Fibroblast of villous mesenchyme (primary cell): ENCODE results near the gene NFILZ. TPM values are rescaled to one million over a fixed set of nuclear protein-coding genes. Genes with fewer than 3 reads are reported as not detected.
A peak's percentile ranks its signal among the peaks of the same experiment; 100 is the strongest.

Experiments used
- DNase-seq: peaks from one replicate; pipeline ENCODE4 v3.0.0-alpha.2; 2010; ENCODE audit warnings: low read depth
- H3K4me3 ChIP-seq: 2 replicates; pipeline ENCODE4 v1.5.1; 2011; ENCODE audit warnings: low read depth, mild to moderate bottlenecking, low read length
- CTCF ChIP-seq: IDR thresholded peaks from 2 replicates; pipeline ENCODE4 v1.5.1; 2012; ENCODE audit warnings: low read depth, mild to moderate bottlenecking, low read length; ENCODE audit not compliant: insufficient read depth
- total RNA-seq: library from RNA; depleted of rRNA; stranded (reverse); fragments of >200 nt; gene quantifications from 2 replicates; pipeline ENCODE4 v1.2.3, GENCODE V29; 2012

Gene NFILZ
- not detected in 2 replicates for total RNA-seq

- no peak for DNase-seq
- TF ChIP-seq CTCF = no peak
- H3K4me3 ChIP-seq = no peak within 1 kb of the TSS
Measured at GRCh38 chr19:8629996-8630683, at the start of gene NFILZ. Gene NFILZ, plus strand, starts transcription at chr19:8630633. Its CDS starts 46,133 bp downstream, at chr19:8676766.

- peak; percentile 100 for TF ChIP-seq CTCF
- DNase-seq = peak; percentile 73
Measured at GRCh38 chr19:8580710-8581281, 49.6 kb upstream of the NFILZ start.

GRCh38 chr19:8584965-8585893 lies 45.2 kb upstream of the NFILZ start:
- no peak overlapping the region for H3K4me3 ChIP-seq
- DNase-seq = no peak
- TF ChIP-seq CTCF = no peak

More at GRCh38 chr19:8580710-8581281, 49.6 kb upstream of the NFILZ start:
- no peak overlapping the region for H3K4me3 ChIP-seq

- no peak overlapping the region for H3K4me3 ChIP-seq
- TF ChIP-seq CTCF = peak; percentile 44
- DNase-seq = no peak
Measured at GRCh38 chr19:8585894-8586750, 44.3 kb upstream of the NFILZ start.

GRCh38 chr19:8589177-8589714 lies 41.2 kb upstream of the NFILZ start:
- no peak overlapping the region for H3K4me3 ChIP-seq
- no peak for DNase-seq
- TF ChIP-seq CTCF = no peak
